ENCODE data around the gene SH3GLB2.

SH3GLB2 gene

GRCh38 chr9:129028192-129028966 is at the start of gene SH3GLB2:
TSS of gene SH3GLB2 (minus strand) at chr9:129028331. CDS start at chr9:129028154, 177 bp downstream.
- peak; percentile 80 for DNase-seq

GRCh38 chr9:129077236-129077635 is 49.1 kb upstream of the SH3GLB2 start:
- no peak for DNase-seq

- DNase-seq: no peak
Observed at GRCh38 chr9:129076640-129077037, 48.5 kb upstream of the SH3GLB2 start.

- DNase-seq: no peak
Observed at GRCh38 chr9:129075996-129076639, 48.0 kb upstream of the SH3GLB2 start.

- DNase-seq: no peak
Observed at GRCh38 chr9:129074106-129074505, 46.0 kb upstream of the SH3GLB2 start.

GRCh38 chr9:129073404-129073803 is 45.3 kb upstream of the SH3GLB2 start:
- DNase-seq: no peak

GRCh38 chr9:129072171-129072570 is 44.0 kb upstream of the SH3GLB2 start:
- no peak for DNase-seq

GRCh38 chr9:129071526-129072126 is 43.5 kb upstream of the SH3GLB2 start:
- no peak for DNase-seq

- DNase-seq: no peak
Observed at GRCh38 chr9:129070696-129071525, 42.8 kb upstream of the SH3GLB2 start.

- DNase-seq: no peak
Observed at GRCh38 chr9:129069862-129070641, 41.9 kb upstream of the SH3GLB2 start.

GRCh38 chr9:129068990-129069861 is 41.1 kb upstream of the SH3GLB2 start:
- DNase-seq: no peak

GRCh38 chr9:129068110-129068509 is 40.0 kb upstream of the SH3GLB2 start:
- DNase-seq: no peak

GRCh38 chr9:129064499-129064908 is 36.4 kb upstream of the SH3GLB2 start:
- no peak for DNase-seq

GRCh38 chr9:129063061-129063460 is 34.9 kb upstream of the SH3GLB2 start:
- no peak for DNase-seq

- no peak for DNase-seq
Observed at GRCh38 chr9:129060991-129061390, 32.9 kb upstream of the SH3GLB2 start.

- DNase-seq: no peak
Observed at GRCh38 chr9:129059796-129060785, 32.0 kb upstream of the SH3GLB2 start.

- no peak for DNase-seq
Observed at GRCh38 chr9:129058965-129059795, 31.0 kb upstream of the SH3GLB2 start.

- no peak for DNase-seq
Observed at GRCh38 chr9:129054163-129054851, 26.2 kb upstream of the SH3GLB2 start.

Measured in NCI-H1436 (cell line).